Measurements from ENCODE around the gene WFDC1. TPM values are rescaled to one million over a fixed set of nuclear protein-coding genes. Genes with fewer than 3 reads are reported as not detected.

Gene WFDC1
- total RNA-seq, 1 donor from 2014 or later: 1.6 TPM

DNA sequence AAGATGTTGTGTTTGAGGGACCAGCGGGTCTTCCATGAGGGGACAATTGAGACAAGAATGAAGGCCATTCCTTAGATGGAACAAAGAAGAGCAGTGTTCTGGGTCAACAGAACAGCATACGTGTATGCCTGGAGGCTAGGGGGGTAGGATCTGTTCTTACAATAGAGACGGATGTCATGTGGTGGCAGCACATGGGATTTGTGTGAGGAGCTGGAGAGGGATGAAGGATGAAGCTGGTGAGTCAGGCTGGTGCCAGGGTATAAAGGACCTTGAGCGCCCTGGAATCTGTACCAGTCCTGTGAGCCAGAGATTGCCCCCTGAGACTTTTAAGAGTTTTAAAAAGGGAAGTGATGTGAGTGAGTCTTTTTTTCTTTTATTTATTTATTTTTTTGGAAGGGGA lies 22.8 kb upstream of the WFDC1 start:
- Histone ChIP-seq H3K27me3 (ENCODE audit: control insufficient read depth in 3 of 3, insufficient read depth in 3 of 3, low read length in 3 of 3) (peaks cover 4 to 29% (median 15%) of the 10 kb centered on the region in 3 donors), H3K4me1 (ENCODE audit: control insufficient read depth in 3 of 3, insufficient read depth in 3 of 3, low read length in 3 of 3) (no peaks in the 10 kb centered on the region), H3K4me3 (ENCODE audit: low read length in 3 of 3) (no peak overlapping the region), H3K27ac (ENCODE audit: low read depth, low read length) (no peak overlapping the region), H3K9me3 (ENCODE audit: control insufficient read depth in 3 of 3, low read length in 3 of 3) (no peaks in the 10 kb centered on the region), H3K9ac (ENCODE audit: low read depth in 1 of 3, low read length in 3 of 3) (no peak overlapping the region), H3K36me3 (ENCODE audit: control insufficient read depth in 3 of 3, insufficient read depth in 3 of 3, low read length in 3 of 3) (no peaks in the 10 kb centered on the region)

DNA sequence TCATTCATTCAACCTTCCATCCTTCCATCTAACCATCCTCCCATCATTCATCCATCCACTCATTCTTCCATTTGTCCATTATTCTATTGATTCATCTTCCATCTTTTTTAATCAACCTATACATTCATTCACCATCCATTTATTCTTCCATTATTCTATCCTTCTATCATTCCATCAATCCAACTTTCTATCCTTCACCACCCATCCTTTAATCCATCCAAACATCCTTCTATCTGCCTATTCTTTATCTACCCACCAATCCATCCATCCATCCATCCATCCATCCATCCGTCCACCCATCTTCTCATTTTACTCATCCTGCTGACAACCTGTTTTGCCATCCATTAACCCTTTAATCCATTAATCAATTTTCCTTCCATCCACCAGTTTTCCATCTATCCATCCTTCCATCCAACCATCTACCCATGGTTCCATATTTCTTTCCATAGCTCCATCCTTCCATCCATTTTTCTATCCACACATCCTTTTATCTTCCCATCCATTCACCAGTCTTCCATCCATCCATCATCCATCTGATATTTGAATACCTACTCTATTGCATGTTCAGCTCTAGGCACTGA lies 21.8 kb upstream of the WFDC1 start:
- H3K4me3 ChIP-seq (ENCODE audit: low read length in 3 of 3): no peak overlapping the region
- no peaks in the 10 kb centered on the region for H3K9me3 ChIP-seq (ENCODE audit: control insufficient read depth in 3 of 3, low read length in 3 of 3)
- peaks cover 0 to 27% (median 11%) of the 10 kb centered on the region in 3 donors for H3K27me3 ChIP-seq (ENCODE audit: control insufficient read depth in 3 of 3, insufficient read depth in 3 of 3, low read length in 3 of 3)
- H3K9ac ChIP-seq (ENCODE audit: low read depth in 1 of 3, low read length in 3 of 3): no peak overlapping the region
- no peaks in the 10 kb centered on the region for H3K36me3 ChIP-seq (ENCODE audit: control insufficient read depth in 3 of 3, insufficient read depth in 3 of 3, low read length in 3 of 3)
- no peaks in the 10 kb centered on the region for H3K4me1 ChIP-seq (ENCODE audit: control insufficient read depth in 3 of 3, insufficient read depth in 3 of 3, low read length in 3 of 3)
- no peak overlapping the region for H3K27ac ChIP-seq (ENCODE audit: low read depth, low read length)

DNA sequence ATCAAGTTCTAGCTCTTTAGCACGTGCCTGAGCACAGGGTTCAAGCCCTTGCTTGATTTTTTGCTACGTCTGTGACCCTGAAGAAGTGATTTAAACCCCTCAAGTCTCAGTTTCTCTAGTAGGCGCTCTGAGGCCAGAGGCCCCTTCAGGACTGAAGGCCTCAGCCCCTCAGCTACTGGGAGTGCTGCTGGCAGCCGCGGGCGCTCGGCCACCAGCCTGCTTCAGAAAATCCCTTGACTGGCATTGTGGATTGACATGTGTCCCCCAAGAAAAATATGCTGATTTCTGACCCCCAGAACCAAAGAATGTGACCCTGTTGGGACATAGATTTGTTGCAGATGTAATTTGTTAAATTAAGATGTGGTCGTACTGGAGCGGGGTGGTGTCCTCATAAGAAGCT lies 20.2 kb upstream of the WFDC1 start:
- Histone ChIP-seq H3K27me3 (ENCODE audit: control insufficient read depth in 3 of 3, insufficient read depth in 3 of 3, low read length in 3 of 3) (peaks cover 0 to 24% (median 11%) of the 10 kb centered on the region in 3 donors), H3K9me3 (ENCODE audit: control insufficient read depth in 3 of 3, low read length in 3 of 3) (no peaks in the 10 kb centered on the region), H3K4me3 (ENCODE audit: low read length in 3 of 3) (no peak overlapping the region), H3K27ac (ENCODE audit: low read depth, low read length) (no peak overlapping the region), H3K4me1 (ENCODE audit: control insufficient read depth in 3 of 3, insufficient read depth in 3 of 3, low read length in 3 of 3) (no peaks in the 10 kb centered on the region), H3K9ac (ENCODE audit: low read depth in 1 of 3, low read length in 3 of 3) (no peak overlapping the region), H3K36me3 (ENCODE audit: control insufficient read depth in 3 of 3, insufficient read depth in 3 of 3, low read length in 3 of 3) (no peaks in the 10 kb centered on the region)

DNA sequence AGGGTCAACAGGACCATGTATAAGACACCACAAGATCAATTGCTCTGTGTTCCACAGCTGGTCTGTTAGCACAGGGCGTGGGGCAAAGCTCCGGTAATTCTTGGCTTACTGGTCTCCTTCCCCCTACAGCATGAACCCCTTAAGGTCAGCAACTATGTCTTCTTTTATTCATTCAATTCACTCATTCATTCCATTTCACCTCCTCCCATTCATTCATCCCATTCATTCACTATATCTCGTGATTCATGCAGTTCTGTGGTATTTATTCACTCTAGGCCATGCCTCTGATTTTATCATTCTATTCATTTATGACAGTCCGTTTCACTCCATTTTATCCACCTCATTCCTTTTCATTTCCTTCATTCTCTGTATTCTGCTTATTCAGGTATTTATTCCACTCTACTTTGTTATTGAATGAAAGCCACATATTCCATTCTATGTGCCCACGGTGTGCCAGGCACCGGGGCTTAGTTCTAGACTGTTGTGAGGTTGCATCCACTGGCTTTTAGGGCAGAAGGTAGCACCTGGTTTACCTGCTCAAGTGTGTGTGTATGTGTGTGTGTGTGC lies 19.0 kb upstream of the WFDC1 start:
- H3K4me1 ChIP-seq (ENCODE audit: control insufficient read depth in 3 of 3, insufficient read depth in 3 of 3, low read length in 3 of 3): no peaks in the 10 kb centered on the region
- H3K27ac ChIP-seq (ENCODE audit: low read depth, low read length): no peak overlapping the region
- peaks cover 0 to 20% (median 2%) of the 10 kb centered on the region in 3 donors for H3K27me3 ChIP-seq (ENCODE audit: control insufficient read depth in 3 of 3, insufficient read depth in 3 of 3, low read length in 3 of 3)
- H3K36me3 ChIP-seq (ENCODE audit: control insufficient read depth in 3 of 3, insufficient read depth in 3 of 3, low read length in 3 of 3): no peaks in the 10 kb centered on the region
- no peaks in the 10 kb centered on the region for H3K9me3 ChIP-seq (ENCODE audit: control insufficient read depth in 3 of 3, low read length in 3 of 3)
- no peak overlapping the region for H3K9ac ChIP-seq (ENCODE audit: low read depth in 1 of 3, low read length in 3 of 3)
- H3K4me3 ChIP-seq (ENCODE audit: low read length in 3 of 3): no peak overlapping the region

DNA sequence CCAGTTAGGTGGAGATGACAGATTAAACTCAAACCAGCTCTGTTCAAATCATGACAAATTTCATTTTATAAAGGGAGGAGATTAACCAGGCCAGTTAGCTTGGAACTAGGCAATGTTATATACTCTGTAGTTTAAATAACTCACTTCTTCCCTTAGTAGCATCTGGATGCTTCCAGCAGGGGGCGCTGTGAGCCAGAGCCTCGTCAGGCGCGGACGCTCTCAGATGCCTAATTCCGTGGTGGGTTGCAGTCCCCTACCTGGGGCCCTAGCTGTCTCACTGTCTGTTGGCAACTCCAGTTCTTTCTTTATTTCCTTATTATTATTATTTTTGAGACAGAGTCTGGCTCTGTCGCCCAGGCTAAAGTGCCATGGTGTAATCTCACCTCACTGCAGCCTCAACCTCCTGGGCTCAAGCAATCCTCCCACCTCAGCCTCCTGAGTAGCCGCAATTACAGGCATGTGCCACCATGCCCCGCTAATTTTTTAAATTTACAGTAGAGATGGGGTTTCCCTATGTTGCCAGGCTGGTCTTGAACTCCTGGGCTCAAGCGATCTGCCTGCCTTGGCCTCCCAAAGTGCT lies 17.3 kb upstream of the WFDC1 start:
- H3K4me3 ChIP-seq (ENCODE audit: low read length in 3 of 3): no peak overlapping the region
- peaks cover 0 to 23% (median 2%) of the 10 kb centered on the region in 3 donors for H3K27me3 ChIP-seq (ENCODE audit: control insufficient read depth in 3 of 3, insufficient read depth in 3 of 3, low read length in 3 of 3)
- H3K4me1 ChIP-seq (ENCODE audit: control insufficient read depth in 3 of 3, insufficient read depth in 3 of 3, low read length in 3 of 3): peaks cover 0 to 3% (median 0%) of the 10 kb centered on the region in 3 donors
- H3K9me3 ChIP-seq (ENCODE audit: control insufficient read depth in 3 of 3, low read length in 3 of 3): no peaks in the 10 kb centered on the region
- no peak overlapping the region for H3K9ac ChIP-seq (ENCODE audit: low read depth in 1 of 3, low read length in 3 of 3)
- H3K27ac ChIP-seq (ENCODE audit: low read depth, low read length): no peak overlapping the region
- H3K36me3 ChIP-seq (ENCODE audit: control insufficient read depth in 3 of 3, insufficient read depth in 3 of 3, low read length in 3 of 3): no peaks in the 10 kb centered on the region

DNA sequence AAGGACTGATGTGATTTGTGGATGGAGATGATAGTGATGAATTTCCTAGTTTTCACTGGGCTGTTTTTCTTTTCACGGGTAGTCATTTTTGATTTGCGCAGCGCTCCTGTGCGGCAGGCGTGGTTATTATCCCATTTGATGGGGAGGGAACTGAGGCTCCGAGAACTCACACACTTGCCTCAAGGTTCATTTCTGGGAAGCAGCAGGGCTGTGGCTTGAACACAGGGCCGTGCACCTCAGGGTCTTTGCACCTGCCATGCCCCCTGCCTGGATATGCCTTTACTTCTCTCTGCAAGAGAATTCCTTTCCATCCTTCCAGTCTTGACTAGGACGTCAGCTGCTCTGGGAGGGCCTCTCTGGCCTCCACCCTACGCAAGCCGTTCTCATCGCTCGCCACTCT lies 16.3 kb upstream of the WFDC1 start:
- no peaks in the 10 kb centered on the region for H3K9me3 ChIP-seq (ENCODE audit: control insufficient read depth in 3 of 3, low read length in 3 of 3)
- no peak overlapping the region for H3K27ac ChIP-seq (ENCODE audit: low read depth, low read length)
- H3K36me3 ChIP-seq (ENCODE audit: control insufficient read depth in 3 of 3, insufficient read depth in 3 of 3, low read length in 3 of 3): no peaks in the 10 kb centered on the region
- H3K4me3 ChIP-seq (ENCODE audit: low read length in 3 of 3): no peak overlapping the region
- no peak overlapping the region for H3K9ac ChIP-seq (ENCODE audit: low read depth in 1 of 3, low read length in 3 of 3)
- H3K4me1 ChIP-seq (ENCODE audit: control insufficient read depth in 3 of 3, insufficient read depth in 3 of 3, low read length in 3 of 3): peaks cover 0 to 3% (median 0%) of the 10 kb centered on the region in 3 donors
- peaks cover 0 to 25% (median 2%) of the 10 kb centered on the region in 3 donors for H3K27me3 ChIP-seq (ENCODE audit: control insufficient read depth in 3 of 3, insufficient read depth in 3 of 3, low read length in 3 of 3)

DNA sequence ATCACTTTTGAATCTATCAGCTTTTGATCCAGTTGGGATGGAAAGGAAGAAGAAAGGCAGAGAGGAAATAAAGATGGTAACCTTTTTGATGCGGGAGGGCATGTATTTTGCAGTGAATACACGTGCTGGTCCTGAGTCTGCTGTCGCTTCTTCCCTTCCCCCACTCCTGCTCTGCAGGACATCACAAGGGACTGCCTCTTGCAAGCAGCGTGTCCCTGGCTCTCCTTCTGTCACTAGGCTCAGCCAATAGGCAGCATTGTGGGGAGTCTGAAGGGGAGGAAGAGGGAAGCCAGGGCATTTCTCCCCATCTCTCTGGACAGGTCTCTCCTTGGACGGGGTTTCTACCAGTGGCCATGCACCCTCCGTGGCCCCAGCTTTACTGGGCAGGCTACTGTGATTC lies 15.7 kb upstream of the WFDC1 start:
- Histone ChIP-seq H3K27me3 (ENCODE audit: control insufficient read depth in 3 of 3, insufficient read depth in 3 of 3, low read length in 3 of 3) (peaks cover 0 to 27% (median 2%) of the 10 kb centered on the region in 3 donors), H3K27ac (ENCODE audit: low read depth, low read length) (no peak overlapping the region), H3K4me1 (ENCODE audit: control insufficient read depth in 3 of 3, insufficient read depth in 3 of 3, low read length in 3 of 3) (peaks cover 0 to 8% (median 5%) of the 10 kb centered on the region in 3 donors), H3K9me3 (ENCODE audit: control insufficient read depth in 3 of 3, low read length in 3 of 3) (no peaks in the 10 kb centered on the region), H3K36me3 (ENCODE audit: control insufficient read depth in 3 of 3, insufficient read depth in 3 of 3, low read length in 3 of 3) (no peaks in the 10 kb centered on the region), H3K4me3 (ENCODE audit: low read length in 3 of 3) (no peak overlapping the region), H3K9ac (ENCODE audit: low read depth in 1 of 3, low read length in 3 of 3) (no peak overlapping the region)

GRCh38 chr16:84279881-84280280 lies 14.8 kb upstream of the WFDC1 start:
- no peak overlapping the region for H3K27ac ChIP-seq (ENCODE audit: low read depth, low read length)
- H3K36me3 ChIP-seq (ENCODE audit: control insufficient read depth in 3 of 3, insufficient read depth in 3 of 3, low read length in 3 of 3): no peaks in the 10 kb centered on the region
- H3K4me1 ChIP-seq (ENCODE audit: control insufficient read depth in 3 of 3, insufficient read depth in 3 of 3, low read length in 3 of 3): peaks cover 0 to 13% (median 12%) of the 10 kb centered on the region in 3 donors
- no peak overlapping the region for H3K4me3 ChIP-seq (ENCODE audit: low read length in 3 of 3)
- H3K9ac ChIP-seq (ENCODE audit: low read depth in 1 of 3, low read length in 3 of 3): no peak overlapping the region
- peaks cover 0 to 27% (median 5%) of the 10 kb centered on the region in 3 donors for H3K27me3 ChIP-seq (ENCODE audit: control insufficient read depth in 3 of 3, insufficient read depth in 3 of 3, low read length in 3 of 3)
- H3K9me3 ChIP-seq (ENCODE audit: control insufficient read depth in 3 of 3, low read length in 3 of 3): no peaks in the 10 kb centered on the region

- no peaks in the 10 kb centered on the region for H3K9me3 ChIP-seq (ENCODE audit: control insufficient read depth in 3 of 3, low read length in 3 of 3)
- H3K4me1 ChIP-seq (ENCODE audit: control insufficient read depth in 3 of 3, insufficient read depth in 3 of 3, low read length in 3 of 3): peaks cover 0 to 15% (median 12%) of the 10 kb centered on the region in 3 donors
- no peaks in the 10 kb centered on the region for H3K36me3 ChIP-seq (ENCODE audit: control insufficient read depth in 3 of 3, insufficient read depth in 3 of 3, low read length in 3 of 3)
- no peak overlapping the region for H3K27ac ChIP-seq (ENCODE audit: low read depth, low read length)
- H3K4me3 ChIP-seq (ENCODE audit: low read length in 3 of 3): no peak overlapping the region
- H3K27me3 ChIP-seq (ENCODE audit: control insufficient read depth in 3 of 3, insufficient read depth in 3 of 3, low read length in 3 of 3): peaks cover 0 to 27% (median 3%) of the 10 kb centered on the region in 3 donors
- H3K9ac ChIP-seq (ENCODE audit: low read depth in 1 of 3, low read length in 3 of 3): no peak overlapping the region
Observed at GRCh38 chr16:84281074-84281473, 13.6 kb upstream of the WFDC1 start.

- Histone ChIP-seq H3K27ac (ENCODE audit: low read depth, low read length) (no peak overlapping the region), H3K9ac (ENCODE audit: low read depth in 1 of 3, low read length in 3 of 3) (no peak overlapping the region), H3K4me3 (ENCODE audit: low read length in 3 of 3) (no peak overlapping the region), H3K27me3 (ENCODE audit: control insufficient read depth in 3 of 3, insufficient read depth in 3 of 3, low read length in 3 of 3) (peaks cover 0 to 27% (median 3%) of the 10 kb centered on the region in 3 donors), H3K9me3 (ENCODE audit: control insufficient read depth in 3 of 3, low read length in 3 of 3) (no peaks in the 10 kb centered on the region), H3K36me3 (ENCODE audit: control insufficient read depth in 3 of 3, insufficient read depth in 3 of 3, low read length in 3 of 3) (no peaks in the 10 kb centered on the region), H3K4me1 (ENCODE audit: control insufficient read depth in 3 of 3, insufficient read depth in 3 of 3, low read length in 3 of 3) (peaks cover 5 to 17% (median 12%) of the 10 kb centered on the region in 3 donors)
Observed at GRCh38 chr16:84282533-84282932, 12.1 kb upstream of the WFDC1 start.
